H1 (cell line): ENCODE results near the gene UNC79.

Source experiments
- CREB1 ChIP-seq: IDR thresholded peaks from 2 replicates; pipeline ENCODE4 v1.6.1; 2012; ENCODE audit warnings: inconsistent platforms
- CTCF ChIP-seq, 3 experiments: IDR thresholded peaks; 1 replicate in 2 of 3; 2 replicates in 1 of 3; pipeline versions ENCODE4 v1.5.1 to v1.6.1; 2011; ENCODE audit warnings: low read length in 3 of 3, mild to moderate bottlenecking in 3 of 3, inconsistent platforms in 2 of 3, low read depth in 1 of 3, moderate library complexity in 1 of 3; ENCODE audit not compliant: insufficient read depth in 1 of 3; ENCODE audit errors: control extremely low read depth in 1 of 3
- E2F6 ChIP-seq: IDR thresholded peaks from 2 replicates; pipeline ENCODE4 v1.6.1; 2012; ENCODE audit warnings: inconsistent platforms
- EZH2 ChIP-seq: fragments of 200-600 bp; sonication (generic); IDR thresholded peaks from 2 replicates; pipeline ENCODE4 v1.7.1; 2012; ENCODE audit warnings: low read depth, mild to moderate bottlenecking, moderate library complexity, low read length, inconsistent platforms; ENCODE audit not compliant: severe bottlenecking
- FOSL1 ChIP-seq: IDR thresholded peaks from 2 replicates; pipeline ENCODE4 v1.6.1; 2011; ENCODE audit warnings: mild to moderate bottlenecking, low read depth, low read length, moderate library complexity; ENCODE audit not compliant: insufficient read depth
- KDM1A ChIP-seq: fragments of 200-600, 300-600 bp; sonication (generic); IDR thresholded peaks from 2 replicates; pipeline ENCODE4 v1.7.1; 2016; ENCODE audit warnings: mild to moderate bottlenecking, low read length, borderline replicate concordance
- RFX5 ChIP-seq: IDR thresholded peaks from 2 replicates; pipeline ENCODE4 v1.6.1; 2011; ENCODE audit warnings: low read depth, low read length, improper control_type of control experiment, borderline replicate concordance
- RXRA ChIP-seq: IDR thresholded peaks from 2 replicates; pipeline ENCODE4 v1.6.1; 2011; ENCODE audit warnings: low read depth, mild to moderate bottlenecking, low read length, moderate library complexity; ENCODE audit not compliant: insufficient read depth
- ZNF274 ChIP-seq: IDR thresholded peaks from 2 replicates; pipeline ENCODE4 v1.7.0; 2012; ENCODE audit warnings: low read length, borderline replicate concordance; ENCODE audit errors: extremely low read depth

- TF ChIP-seq CREB1 (no peak), RXRA (no peak), CTCF (IDR thresholded peaks at IDR 0.05; ENCODE audit: control extremely low read depth in 1 of 3, insufficient read depth in 1 of 3, low read depth in 1 of 3, low read length in 3 of 3) (no peak), KDM1A (no peak), ZNF274 (no peak), EZH2 (no peak), FOSL1 (no peak), E2F6 (no peak), RFX5 (no peak)
Observed at GRCh38 chr14:93733231-93733630, 302.5 kb downstream of the UNC79 start.
